ENCODE measurements around the gene MTUS2. TPM values are rescaled to one million over a fixed set of nuclear protein-coding genes. Genes with fewer than 3 reads are reported as not detected.

Gene MTUS2
- total and polyA plus RNA-seq, 7 experiments from 2014 or later: 0.05 to 0.83 TPM; not detected in 5

DNA sequence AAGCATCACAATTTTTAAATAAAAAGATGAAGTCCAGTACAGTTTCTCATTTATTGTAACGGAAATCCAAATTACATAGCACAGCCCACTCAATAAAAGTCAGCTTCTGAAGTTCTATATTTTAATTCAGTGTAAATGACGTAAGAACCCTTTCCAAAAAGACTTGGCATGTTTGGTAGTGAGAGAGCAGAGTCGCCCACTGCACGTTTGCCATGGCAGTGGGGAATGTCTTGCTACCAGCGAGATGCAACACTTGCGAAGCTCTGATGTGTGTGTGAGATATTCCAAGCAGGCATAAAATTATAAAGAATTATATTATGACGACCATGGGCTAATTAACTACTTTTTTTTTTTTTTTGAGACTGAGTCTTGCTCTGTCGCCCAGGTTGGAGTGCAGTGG is 585.3 kb downstream of the MTUS2 start:
- Mint-ChIP-seq H3K9me3 (peaks cover 0 to 2% (median 0%) of the 10 kb centered on the region in 11 donors), H3K4me3 (no peak overlapping the region), H3K4me1 (no peaks in the 10 kb centered on the region), H3K27ac (no peak overlapping the region), H3K27me3 (peaks cover 3 to 17% (median 14%) of the 10 kb centered on the region in 5 donors), H3K36me3 (no peaks in the 10 kb centered on the region)
- ChIA-PET CTCF (no interaction called here), POLR2A (no interaction called here)
- Histone ChIP-seq H3K27me3 (ENCODE audit: control insufficient read depth in 2 of 2, insufficient read depth in 2 of 2, low read length in 2 of 2) (no peaks in the 10 kb centered on the region), H3K4me3 (ENCODE audit: low read length) (no peak overlapping the region), H3K9me3 (ENCODE audit: control insufficient read depth in 2 of 3, low read length in 3 of 3) (no peaks in the 10 kb centered on the region), H3K36me3 (ENCODE audit: control insufficient read depth in 2 of 3, insufficient read depth in 3 of 3, low read length in 3 of 3) (no peaks in the 10 kb centered on the region), H3K27ac (ENCODE audit: low read depth, low read length) (no peak overlapping the region), H3K4me1 (ENCODE audit: control insufficient read depth in 2 of 2, insufficient read depth in 2 of 2, low read length in 2 of 2) (no peaks in the 10 kb centered on the region)
- ATAC-seq: no peak
- intact Hi-C loops (cut with micrococcal nuclease): no loop called here
- no peak for DNase-seq

- no peaks in the 10 kb centered on the region for H3K4me1 ChIP-seq (ENCODE audit: control insufficient read depth in 2 of 2, insufficient read depth in 2 of 2, low read length in 2 of 2)
- DNase-seq (no peak), ATAC-seq (no peak)
- intact Hi-C loops (cut with micrococcal nuclease): no loop called here
- H3K27me3 ChIP-seq (ENCODE audit: control insufficient read depth in 2 of 2, insufficient read depth in 2 of 2, low read length in 2 of 2): no peaks in the 10 kb centered on the region
- Mint-ChIP-seq H3K4me3 (no peak overlapping the region), H3K27ac (no peak overlapping the region), H3K27me3 (peaks cover 3 to 20% (median 14%) of the 10 kb centered on the region in 5 donors), H3K9me3 (peaks cover 0 to 15% (median 6%) of the 10 kb centered on the region in 11 donors), H3K36me3 (peaks cover 0 to 7% (median 0%) of the 10 kb centered on the region in 5 donors), H3K4me1 (peaks cover 0 to 5% (median 0%) of the 10 kb centered on the region in 7 donors)
- H3K4me3 ChIP-seq (ENCODE audit: low read length): no peak overlapping the region
- H3K9me3 ChIP-seq (ENCODE audit: control insufficient read depth in 2 of 3, low read length in 3 of 3): no peaks in the 10 kb centered on the region
- no peaks in the 10 kb centered on the region for H3K36me3 ChIP-seq (ENCODE audit: control insufficient read depth in 2 of 3, insufficient read depth in 3 of 3, low read length in 3 of 3)
- H3K27ac ChIP-seq (ENCODE audit: low read depth, low read length): no peak overlapping the region
- ChIA-PET CTCF (no interaction called here), POLR2A (no interaction called here)
These were observed 591.3 kb downstream of the MTUS2 start for GRCh38 chr13:29411481-29411880.

DNA sequence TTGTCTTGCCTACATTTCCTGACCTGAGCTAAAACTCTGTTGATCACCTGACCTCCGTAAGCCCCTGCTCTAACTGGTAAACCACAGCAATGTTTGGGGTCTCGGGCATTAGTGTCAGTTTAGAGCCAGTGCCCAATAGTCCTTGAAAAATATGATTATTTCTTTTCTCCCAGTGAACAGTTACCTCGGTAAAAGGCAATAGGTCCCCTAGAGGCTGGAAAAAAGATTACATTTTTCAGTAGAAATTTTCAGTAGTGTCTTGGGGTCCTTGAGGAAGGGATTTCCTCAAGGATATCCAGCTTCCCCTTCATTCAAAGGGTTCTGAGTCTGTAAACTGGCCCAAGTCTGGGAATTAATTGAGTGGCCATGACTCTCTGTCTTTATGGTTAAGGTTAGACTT is 597.9 kb downstream of the MTUS2 start:
- no peak overlapping the region for H3K4me3 Mint-ChIP-seq
- Histone ChIP-seq H3K4me3 (ENCODE audit: low read length) (no peak overlapping the region), H3K36me3 (ENCODE audit: control insufficient read depth in 2 of 3, insufficient read depth in 3 of 3, low read length in 3 of 3) (no peaks in the 10 kb centered on the region), H3K9me3 (ENCODE audit: control insufficient read depth in 2 of 3, low read length in 3 of 3) (no peaks in the 10 kb centered on the region), H3K4me1 (ENCODE audit: control insufficient read depth in 2 of 2, insufficient read depth in 2 of 2, low read length in 2 of 2) (no peaks in the 10 kb centered on the region), H3K27ac (ENCODE audit: low read depth, low read length) (no peak overlapping the region), H3K27me3 (ENCODE audit: control insufficient read depth in 2 of 2, insufficient read depth in 2 of 2, low read length in 2 of 2) (no peaks in the 10 kb centered on the region)
- DNase-seq (no peak), ATAC-seq (no peak)
- intact Hi-C loops (cut with micrococcal nuclease): no loop called here
- peaks cover 0 to 3% (median 0%) of the 10 kb centered on the region in 11 donors for H3K9me3 Mint-ChIP-seq
- H3K27me3 Mint-ChIP-seq: peaks cover 8 to 57% (median 31%) of the 10 kb centered on the region in 5 donors
- no peaks in the 10 kb centered on the region for H3K4me1 Mint-ChIP-seq
- peaks cover 0 to 2% (median 0%) of the 10 kb centered on the region in 5 donors for H3K36me3 Mint-ChIP-seq
- no peak overlapping the region for H3K27ac Mint-ChIP-seq
- CTCF ChIA-PET: no interaction called here
- POLR2A ChIA-PET: no interaction called here

DNA sequence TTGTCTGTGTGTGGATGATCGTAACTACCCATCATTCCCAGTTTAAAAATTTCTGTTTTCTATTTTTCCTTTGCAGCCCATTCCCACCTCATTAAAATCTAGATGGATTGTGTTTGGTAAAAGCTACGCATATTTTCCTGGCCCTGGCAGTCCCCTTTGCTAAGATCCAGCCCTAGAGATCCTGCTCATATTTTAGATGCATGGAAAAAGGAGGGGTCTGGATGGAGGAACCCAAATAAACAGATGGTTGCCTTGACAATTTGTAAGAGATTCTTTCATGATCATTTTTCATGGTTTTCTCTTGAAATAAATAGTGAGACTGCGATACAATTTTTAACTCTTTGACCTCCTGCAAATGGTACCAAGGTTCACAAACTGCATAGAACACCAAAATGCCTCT is 601.0 kb downstream of the MTUS2 start:
- ATAC-seq (no peak), DNase-seq (no peak)
- Mint-ChIP-seq H3K27ac (no peak overlapping the region), H3K4me1 (no peaks in the 10 kb centered on the region), H3K36me3 (peaks cover 0 to 4% (median 0%) of the 10 kb centered on the region in 5 donors), H3K27me3 (peaks cover 15 to 65% (median 36%) of the 10 kb centered on the region in 5 donors), H3K4me3 (no peak overlapping the region), H3K9me3 (peaks cover 0 to 2% (median 0%) of the 10 kb centered on the region in 11 donors)
- Histone ChIP-seq H3K36me3 (ENCODE audit: control insufficient read depth in 2 of 3, insufficient read depth in 3 of 3, low read length in 3 of 3) (no peaks in the 10 kb centered on the region), H3K27me3 (ENCODE audit: control insufficient read depth in 2 of 2, insufficient read depth in 2 of 2, low read length in 2 of 2) (no peaks in the 10 kb centered on the region), H3K4me1 (ENCODE audit: control insufficient read depth in 2 of 2, insufficient read depth in 2 of 2, low read length in 2 of 2) (no peaks in the 10 kb centered on the region), H3K9me3 (ENCODE audit: control insufficient read depth in 2 of 3, low read length in 3 of 3) (no peaks in the 10 kb centered on the region), H3K27ac (ENCODE audit: low read depth, low read length) (no peak overlapping the region), H3K4me3 (ENCODE audit: low read length) (no peak overlapping the region)
- CTCF ChIA-PET: no interaction called here
- intact Hi-C loops (cut with micrococcal nuclease): no loop called here
- POLR2A ChIA-PET: no interaction called here

DNA sequence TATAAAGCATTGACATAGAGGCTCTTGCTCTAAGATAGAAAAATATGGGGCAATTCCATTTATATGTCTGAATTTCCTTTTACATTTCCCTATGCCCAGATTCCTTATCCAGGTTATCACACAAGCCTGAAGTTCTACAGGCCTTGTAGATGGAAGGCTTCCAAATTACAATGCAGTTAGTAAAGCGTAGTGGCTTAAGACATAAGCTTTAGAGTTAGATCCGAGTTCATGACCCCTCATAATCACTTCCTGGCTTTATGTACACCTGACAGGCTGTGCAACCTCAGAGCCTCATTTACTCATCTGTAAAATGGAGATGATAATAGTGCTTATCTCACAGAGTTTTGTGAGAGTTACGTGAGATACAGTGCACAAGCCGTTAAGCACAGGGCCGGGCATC is 601.9 kb downstream of the MTUS2 start:
- H3K9me3 Mint-ChIP-seq: peaks cover 0 to 2% (median 0%) of the 10 kb centered on the region in 11 donors
- DNase-seq (no peak), ATAC-seq (no peak)
- no peak overlapping the region for H3K27ac ChIP-seq (ENCODE audit: low read depth, low read length)
- intact Hi-C loops (cut with micrococcal nuclease): no loop called here
- no peaks in the 10 kb centered on the region for H3K9me3 ChIP-seq (ENCODE audit: control insufficient read depth in 2 of 3, low read length in 3 of 3)
- H3K36me3 Mint-ChIP-seq: peaks cover 0 to 4% (median 0%) of the 10 kb centered on the region in 5 donors
- POLR2A ChIA-PET: no interaction called here
- no peak overlapping the region for H3K4me3 Mint-ChIP-seq
- H3K4me3 ChIP-seq (ENCODE audit: low read length): no peak overlapping the region
- no peaks in the 10 kb centered on the region for H3K36me3 ChIP-seq (ENCODE audit: control insufficient read depth in 2 of 3, insufficient read depth in 3 of 3, low read length in 3 of 3)
- CTCF ChIA-PET: no interaction called here
- H3K27ac Mint-ChIP-seq: no peak overlapping the region
- H3K27me3 Mint-ChIP-seq: peaks cover 22 to 69% (median 45%) of the 10 kb centered on the region in 5 donors
- no peaks in the 10 kb centered on the region for H3K4me1 Mint-ChIP-seq
- no peaks in the 10 kb centered on the region for H3K27me3 ChIP-seq (ENCODE audit: control insufficient read depth in 2 of 2, insufficient read depth in 2 of 2, low read length in 2 of 2)
- no peaks in the 10 kb centered on the region for H3K4me1 ChIP-seq (ENCODE audit: control insufficient read depth in 2 of 2, insufficient read depth in 2 of 2, low read length in 2 of 2)

- ChIA-PET CTCF (no interaction called here), POLR2A (no interaction called here)
- peaks cover 0 to 2% (median 0%) of the 10 kb centered on the region in 11 donors for H3K9me3 Mint-ChIP-seq
- intact Hi-C loops (cut with micrococcal nuclease): no loop called here
- H3K36me3 Mint-ChIP-seq: peaks cover 0 to 4% (median 0%) of the 10 kb centered on the region in 5 donors
- no peak for ATAC-seq
- H3K4me1 ChIP-seq (ENCODE audit: control insufficient read depth in 2 of 2, insufficient read depth in 2 of 2, low read length in 2 of 2): no peaks in the 10 kb centered on the region
- no peak overlapping the region for H3K4me3 ChIP-seq (ENCODE audit: low read length)
- H3K27me3 Mint-ChIP-seq: peaks cover 32 to 72% (median 48%) of the 10 kb centered on the region in 5 donors
- no peaks in the 10 kb centered on the region for H3K9me3 ChIP-seq (ENCODE audit: control insufficient read depth in 2 of 3, low read length in 3 of 3)
- no peak overlapping the region for H3K4me3 Mint-ChIP-seq
- no peak overlapping the region for H3K27ac Mint-ChIP-seq
- no peak for DNase-seq
- no peaks in the 10 kb centered on the region for H3K27me3 ChIP-seq (ENCODE audit: control insufficient read depth in 2 of 2, insufficient read depth in 2 of 2, low read length in 2 of 2)
- no peak overlapping the region for H3K27ac ChIP-seq (ENCODE audit: low read depth, low read length)
- H3K36me3 ChIP-seq (ENCODE audit: control insufficient read depth in 2 of 3, insufficient read depth in 3 of 3, low read length in 3 of 3): no peaks in the 10 kb centered on the region
- H3K4me1 Mint-ChIP-seq: no peaks in the 10 kb centered on the region
These were observed 602.9 kb downstream of the MTUS2 start for GRCh38 chr13:29423050-29423449.

DNA sequence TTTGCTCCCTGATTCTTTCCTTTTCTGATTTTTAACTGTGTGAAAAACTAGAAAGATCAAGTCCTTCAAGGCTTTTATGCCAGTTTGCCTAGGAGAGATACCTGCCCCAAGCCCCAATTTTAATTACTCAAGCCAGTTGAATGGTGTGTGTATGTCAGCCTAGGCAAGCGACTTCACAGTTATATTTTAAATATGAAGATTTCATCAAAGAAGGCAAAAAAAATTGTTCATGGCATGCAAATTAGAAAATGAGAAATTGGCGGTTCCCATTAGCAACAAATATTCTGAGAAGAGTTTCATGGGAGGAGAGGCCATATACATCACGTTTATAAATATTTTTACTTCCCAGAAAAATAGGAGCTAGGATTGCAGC is 607.8 kb downstream of the MTUS2 start:
- Histone ChIP-seq H3K36me3 (ENCODE audit: control insufficient read depth in 2 of 3, insufficient read depth in 3 of 3, low read length in 3 of 3) (no peaks in the 10 kb centered on the region), H3K9me3 (ENCODE audit: control insufficient read depth in 2 of 3, low read length in 3 of 3) (no peaks in the 10 kb centered on the region), H3K4me3 (ENCODE audit: low read length) (no peak overlapping the region), H3K27ac (ENCODE audit: low read depth, low read length) (no peak overlapping the region), H3K27me3 (ENCODE audit: control insufficient read depth in 2 of 2, insufficient read depth in 2 of 2, low read length in 2 of 2) (no peaks in the 10 kb centered on the region), H3K4me1 (ENCODE audit: control insufficient read depth in 2 of 2, insufficient read depth in 2 of 2, low read length in 2 of 2) (no peaks in the 10 kb centered on the region)
- intact Hi-C loops (cut with micrococcal nuclease): no loop called here
- DNase-seq (no peak), ATAC-seq (no peak)
- H3K4me1 Mint-ChIP-seq: peaks cover 0 to 8% (median 5%) of the 10 kb centered on the region in 7 donors
- ChIA-PET POLR2A (no interaction called here), CTCF (no interaction called here)
- H3K9me3 Mint-ChIP-seq: peaks cover 0 to 2% (median 0%) of the 10 kb centered on the region in 11 donors
- H3K4me3 Mint-ChIP-seq: no peak overlapping the region
- peaks cover 0 to 4% (median 0%) of the 10 kb centered on the region in 5 donors for H3K36me3 Mint-ChIP-seq
- H3K27ac Mint-ChIP-seq: no peak overlapping the region
- H3K27me3 Mint-ChIP-seq: peaks cover 57 to 75% (median 63%) of the 10 kb centered on the region in 5 donors
